ENCODE results near the gene POMGNT1.

Gene POMGNT1

GRCh38 chr1:46199233-46199749, 1.1 kb upstream of the POMGNT1 start:
- 0 out of 2 replicates have a peak, but pooled peaks cover 4% of the 10 kb centered on the region for H3F3A ChIP-seq (ENCODE audit: insufficient read depth, low read length)
- no peak overlapping the region for H3K4me3 ChIP-seq (ENCODE audit: low read length)
- no peak overlapping the region for H3K27ac ChIP-seq (ENCODE audit: low read length)
- H3K27me3 ChIP-seq (replicated peaks; ENCODE audit: insufficient read depth, low read length): no peaks in the 10 kb centered on the region
- no peaks in the 10 kb centered on the region for H3K9me3 ChIP-seq (replicated peaks; ENCODE audit: insufficient read depth, low read length)
- H3K79me2 ChIP-seq (ENCODE audit: low read length): peaks cover 3% of the 10 kb centered on the region; the same call in 1 of the 2 replicates
- TF ChIP-seq EZH2phosphoT487 (IDR thresholded peaks at IDR 0.05; ENCODE audit: low read length): no peak
- TF ChIP-seq EZH2 (optimal IDR thresholded peaks at IDR 0.05; ENCODE audit: low read depth, low read length): no peak
- no peak for TF ChIP-seq CTCF (IDR thresholded peaks at IDR 0.05; ENCODE audit: low read length)
- H2AFZ ChIP-seq (ENCODE audit: low read length): no peak overlapping the region; the same call in 1 of the 2 replicates
- no peak for DNase-seq
- no peaks in the 10 kb centered on the region for H3K9me2 ChIP-seq (replicated peaks; ENCODE audit: insufficient read depth, low read length)
- peak overlapping the region; percentile 93; the same call in 1 of the 2 replicates for H3K4me2 ChIP-seq (ENCODE audit: low read depth, low read length)
- no peaks in the 10 kb centered on the region for H3K36me3 ChIP-seq (replicated peaks; ENCODE audit: insufficient read depth, low read length)
- no peak overlapping the region for H3K9ac ChIP-seq (ENCODE audit: low read length)
- no peaks in the 10 kb centered on the region for H3K4me1 ChIP-seq (ENCODE audit: low read length)
- no peaks in the 10 kb centered on the region for H4K20me1 ChIP-seq (ENCODE audit: insufficient read depth, low read length)

GRCh38 chr1:46197560-46197963, 672 bp downstream of the POMGNT1 start:
- peaks cover 3% of the 10 kb centered on the region; the same call in 1 of the 2 replicates for H3K79me2 ChIP-seq (ENCODE audit: low read length)
- no peak for TF ChIP-seq CTCF (IDR thresholded peaks at IDR 0.05; ENCODE audit: low read length)
- TF ChIP-seq EZH2 (optimal IDR thresholded peaks at IDR 0.05; ENCODE audit: low read depth, low read length): no peak
- TF ChIP-seq EZH2phosphoT487 (IDR thresholded peaks at IDR 0.05; ENCODE audit: low read length): no peak
- H3K9me3 ChIP-seq (replicated peaks; ENCODE audit: insufficient read depth, low read length): no peaks in the 10 kb centered on the region
- H3K4me1 ChIP-seq (ENCODE audit: low read length): no peaks in the 10 kb centered on the region
- H3K27ac ChIP-seq (ENCODE audit: low read length): no peak overlapping the region
- peak overlapping the region; percentile 82 for H3K9ac ChIP-seq (ENCODE audit: low read length)
- no peak for DNase-seq
- no peaks in the 10 kb centered on the region for H3K36me3 ChIP-seq (replicated peaks; ENCODE audit: insufficient read depth, low read length)
- no peaks in the 10 kb centered on the region for H3K27me3 ChIP-seq (replicated peaks; ENCODE audit: insufficient read depth, low read length)
- H4K20me1 ChIP-seq (ENCODE audit: insufficient read depth, low read length): no peaks in the 10 kb centered on the region
- H3K9me2 ChIP-seq (replicated peaks; ENCODE audit: insufficient read depth, low read length): no peaks in the 10 kb centered on the region
- H3K4me2 ChIP-seq (ENCODE audit: low read depth, low read length): peak overlapping the region; percentile 93
- peak overlapping the region; percentile 69 for H3K4me3 ChIP-seq (ENCODE audit: low read length)
- H3F3A ChIP-seq (ENCODE audit: insufficient read depth, low read length): 0 out of 2 replicates have a peak, but pooled peaks cover 4% of the 10 kb centered on the region
- H2AFZ ChIP-seq (ENCODE audit: low read length): peak overlapping the region; percentile 94

- Histone ChIP-seq H3K4me2 (ENCODE audit: low read depth, low read length) (no peak overlapping the region), H3K4me1 (ENCODE audit: low read length) (no peaks in the 10 kb centered on the region), H3K27me3 (replicated peaks; ENCODE audit: insufficient read depth, low read length) (no peaks in the 10 kb centered on the region), H2AFZ (ENCODE audit: low read length) (no peak overlapping the region), H3F3A (ENCODE audit: insufficient read depth, low read length) (0 out of 2 replicates have a peak, but pooled peaks cover 4% of the 10 kb centered on the region), H3K79me2 (ENCODE audit: low read length) (peaks cover 3% of the 10 kb centered on the region; the same call in 1 of the 2 replicates), H3K27ac (ENCODE audit: low read length) (no peak overlapping the region), H4K20me1 (ENCODE audit: insufficient read depth, low read length) (no peaks in the 10 kb centered on the region), H3K4me3 (ENCODE audit: low read length) (no peak overlapping the region), H3K9ac (ENCODE audit: low read length) (no peak overlapping the region), H3K9me3 (replicated peaks; ENCODE audit: insufficient read depth, low read length) (no peaks in the 10 kb centered on the region), H3K9me2 (replicated peaks; ENCODE audit: insufficient read depth, low read length) (no peaks in the 10 kb centered on the region), H3K36me3 (replicated peaks; ENCODE audit: insufficient read depth, low read length) (no peaks in the 10 kb centered on the region)
- TF ChIP-seq EZH2 (optimal IDR thresholded peaks at IDR 0.05; ENCODE audit: low read depth, low read length) (no peak), CTCF (IDR thresholded peaks at IDR 0.05; ENCODE audit: low read length) (no peak), EZH2phosphoT487 (IDR thresholded peaks at IDR 0.05; ENCODE audit: low read length) (no peak)
- DNase-seq: no peak
Observed at GRCh38 chr1:46196609-46197008, 1.6 kb downstream of the POMGNT1 start.

Measured in MM.1S (cell line).